Adrenal gland (tissue), 5 donors: ENCODE results near the gene SERPINB6.

ENCODE experiments used
- CTCF ChIP-seq, 6 experiments: fragments of 450-650 bp in 4 of 6; fragments of 200-600 bp in 2 of 6; sonication (generic) in 1 of 6; IDR thresholded peaks; 1 replicate in 5 of 6; 2 replicates in 1 of 6; pipeline versions ENCODE4 v1.5.1 to v1.8.0; 2016 to 2021; ENCODE audit warnings: antibody characterized with exemption in 6 of 6, mild to moderate bottlenecking in 2 of 6, moderate library complexity in 1 of 6
- POLR2A ChIP-seq, 2 donors: fragments of 450-650 bp; IDR thresholded peaks; one replicate each; pipeline ENCODE4 v1.6.1; 2017; ENCODE audit warnings: antibody characterized with exemption in 2 of 2, mild to moderate bottlenecking in 2 of 2, moderate library complexity in 1 of 2
- donor health status: DM: no; HTN: no; CAD: no.

DNA sequence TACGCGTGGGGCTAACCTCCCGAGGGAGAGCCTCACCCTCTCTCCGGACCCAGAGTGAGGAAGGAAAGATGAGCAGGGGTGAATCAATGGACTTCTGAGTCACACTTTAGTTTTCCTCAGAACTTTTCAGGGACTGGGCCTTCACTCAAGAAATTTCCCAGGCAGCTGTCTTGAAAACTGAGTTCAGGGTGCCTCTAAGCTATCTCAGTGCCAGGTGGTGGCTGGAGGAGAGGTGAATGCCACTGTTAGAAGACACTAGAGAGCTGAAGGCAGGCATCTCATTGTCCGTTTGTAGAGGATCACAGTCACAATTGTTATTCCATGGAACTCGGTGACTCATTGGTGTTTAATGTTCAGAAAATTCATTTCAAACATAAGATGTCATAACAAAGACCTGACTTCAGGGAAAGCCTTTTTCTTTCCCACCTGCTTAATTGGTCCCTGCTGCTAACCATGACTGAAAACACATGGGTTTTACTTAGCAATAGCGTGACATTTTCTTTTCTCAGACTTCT lies 5.3 kb upstream of the SERPINB6 start:
- no peak for TF ChIP-seq CTCF (IDR thresholded peaks at IDR 0.05)
- TF ChIP-seq POLR2A (IDR thresholded peaks at IDR 0.05), result no peak
